Ovary (tissue), 3 donors: Measurements from ENCODE around the gene CNNM1.

ENCODE experiments used
- CTCF ChIP-seq, 3 donors: fragments of 450-650 bp in 2 of 3; fragments of 200-600 bp in 1 of 3; IDR thresholded peaks; one replicate each; pipeline versions ENCODE4 v1.5.1 to v1.8.0; 2016 to 2022; ENCODE audit warnings: antibody characterized with exemption in 3 of 3, mild to moderate bottlenecking in 1 of 3
- EP300 ChIP-seq: sonication (generic); formaldehyde crosslinking; IDR thresholded peaks from one replicate; pipeline ENCODE4 v1.6.1; 2017; ENCODE audit warnings: antibody characterized with exemption
- POLR2A ChIP-seq: fragments of 450-650 bp; IDR thresholded peaks from one replicate; pipeline ENCODE4 v1.6.1; 2017; ENCODE audit warnings: antibody characterized with exemption, mild to moderate bottlenecking, moderate library complexity
- donor health status: DM: no; HTN: no; CAD: no.

DNA sequence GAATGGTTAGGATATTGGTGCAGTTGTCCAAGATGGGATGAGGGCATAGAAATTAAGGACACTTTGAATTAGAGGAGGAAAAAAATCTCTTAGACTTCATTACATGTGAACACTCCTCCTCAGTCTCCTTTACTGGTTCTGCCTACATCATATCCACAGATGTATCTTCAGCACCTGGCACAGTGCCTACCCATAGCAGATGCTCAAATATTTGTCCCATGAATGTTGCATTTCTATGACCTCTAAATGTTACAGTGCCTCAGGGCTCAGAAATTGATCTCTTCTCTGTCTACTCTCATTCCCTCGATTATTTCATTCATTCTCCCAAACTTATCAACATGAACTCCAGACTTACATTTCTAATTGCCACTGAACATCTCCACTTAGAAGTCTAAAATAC, 17.1 kb downstream of the CNNM1 start:
- TF ChIP-seq CTCF (IDR thresholded peaks at IDR 0.05) (no peak), POLR2A (no peak), EP300 (no peak)
